ENCODE results near the gene HOXD9. TPM values are rescaled to one million over a fixed set of nuclear protein-coding genes. Genes with fewer than 3 reads are reported as not detected.

The HOXD9 gene
- polyA plus RNA-seq, 3 donors = not detected

- H3K27me3 Mint-ChIP-seq (ENCODE audit: low read depth in 3 of 3) = peaks cover 95 to 100% (median 97%) of the 10 kb centered on the region in 3 donors
- H3K4me1 Mint-ChIP-seq = peaks cover 9% of the 10 kb centered on the region
- Histone ChIP-seq H3K79me2 (ENCODE audit: insufficient read depth, low read length) (no peaks in the 10 kb centered on the region), H3K27me3 (ENCODE audit: control insufficient read depth in 2 of 2, insufficient read depth in 2 of 2, low read length in 2 of 2) (peaks cover 86 to 100% of the 10 kb centered on the region in 2 donors), H2AFZ (ENCODE audit: insufficient read depth, low read depth, low read length, poor library complexity, severe bottlenecking) (no peak overlapping the region), H3K27ac (ENCODE audit: low read depth in 1 of 2, low read length in 2 of 2) (no peak overlapping the region), H3K4me3 (replicated peaks in 1 of 3; ENCODE audit: low read depth in 2 of 3, low read length in 3 of 3) (no peak overlapping the region), H4K20me1 (ENCODE audit: insufficient read depth, low read length) (no peaks in the 10 kb centered on the region), H3K36me3 (replicated peaks in 1 of 2; ENCODE audit: control insufficient read depth in 1 of 2, insufficient read depth in 2 of 2, low read length in 2 of 2) (no peaks in the 10 kb centered on the region), H3K4me1 (ENCODE audit: control insufficient read depth in 1 of 2, insufficient read depth in 2 of 2, low read length in 2 of 2) (no peaks in the 10 kb centered on the region), H3K9ac (ENCODE audit: insufficient read depth, low read length, poor library complexity, severe bottlenecking) (no peak overlapping the region), H3K9me3 (replicated peaks in 1 of 2; ENCODE audit: control insufficient read depth in 1 of 2, insufficient read depth in 1 of 2, low read length in 2 of 2) (peaks cover 4 to 33% of the 10 kb centered on the region in 2 donors), H3K4me2 (replicated peaks; ENCODE audit: extremely low read depth, low read length, poor library complexity, severe bottlenecking) (no peak overlapping the region)
- no peak overlapping the region for H3K27ac Mint-ChIP-seq
- no peak for DNase-seq
- H3K4me3 Mint-ChIP-seq = peak overlapping the region in 1 of 2 donors; percentile 75
- WGBS (ENCODE audit: insufficient coverage) = 6% methylated on average over 16 of the region's 22 CpGs
- intact Hi-C loops (cut with micrococcal nuclease) = no loop called here
- no peak for TF ChIP-seq CTCF (IDR thresholded peaks at IDR 0.05)
- H3K36me3 Mint-ChIP-seq = peaks cover 0 to 1% of the 10 kb centered on the region in 2 donors
- H3K9me3 Mint-ChIP-seq = peaks cover 0 to 33% (median 14%) of the 10 kb centered on the region in 7 donors
Measured at GRCh38 chr2:176158186-176158591, 35.7 kb downstream of the HOXD9 start.

- no peaks in the 10 kb centered on the region for H3K36me3 ChIP-seq (replicated peaks in 1 of 2; ENCODE audit: control insufficient read depth in 1 of 2, insufficient read depth in 2 of 2, low read length in 2 of 2)
- H2AFZ ChIP-seq (ENCODE audit: insufficient read depth, low read depth, low read length, poor library complexity, severe bottlenecking) = no peak overlapping the region
- Mint-ChIP-seq H3K27ac (no peak overlapping the region), H3K36me3 (peaks cover 0 to 6% of the 10 kb centered on the region in 2 donors), H3K4me1 (peaks cover 9% of the 10 kb centered on the region), H3K4me3 (peak overlapping the region in 1 of 2 donors; percentile 84), H3K9me3 (peaks cover 0 to 42% (median 23%) of the 10 kb centered on the region in 7 donors), H3K27me3 (ENCODE audit: low read depth in 3 of 3) (peaks cover 95 to 100% (median 97%) of the 10 kb centered on the region in 3 donors)
- H3K9me3 ChIP-seq (replicated peaks in 1 of 2; ENCODE audit: control insufficient read depth in 1 of 2, insufficient read depth in 1 of 2, low read length in 2 of 2) = peaks cover 4 to 41% of the 10 kb centered on the region in 2 donors
- H3K27ac ChIP-seq (ENCODE audit: low read depth in 1 of 2, low read length in 2 of 2) = no peak overlapping the region
- no peak for DNase-seq
- H3K79me2 ChIP-seq (ENCODE audit: insufficient read depth, low read length) = no peaks in the 10 kb centered on the region
- H4K20me1 ChIP-seq (ENCODE audit: insufficient read depth, low read length) = no peaks in the 10 kb centered on the region
- H3K27me3 ChIP-seq (ENCODE audit: control insufficient read depth in 2 of 2, insufficient read depth in 2 of 2, low read length in 2 of 2) = peaks cover 86 to 100% of the 10 kb centered on the region in 2 donors
- TF ChIP-seq CTCF (IDR thresholded peaks at IDR 0.05) = no peak
- intact Hi-C loops (cut with micrococcal nuclease) = no loop called here
- WGBS (ENCODE audit: insufficient coverage) = 3% methylated on average over 29 of the region's 39 CpGs
- no peak overlapping the region for H3K9ac ChIP-seq (ENCODE audit: insufficient read depth, low read length, poor library complexity, severe bottlenecking)
- no peaks in the 10 kb centered on the region for H3K4me1 ChIP-seq (ENCODE audit: control insufficient read depth in 1 of 2, insufficient read depth in 2 of 2, low read length in 2 of 2)
- H3K4me2 ChIP-seq (replicated peaks; ENCODE audit: extremely low read depth, low read length, poor library complexity, severe bottlenecking) = no peak overlapping the region
- H3K4me3 ChIP-seq (replicated peaks in 1 of 3; ENCODE audit: low read depth in 2 of 3, low read length in 3 of 3) = no peak overlapping the region
Measured at GRCh38 chr2:176158855-176159662, 36.5 kb downstream of the HOXD9 start.

Data from CD14-positive monocyte (primary cell).